HG02870 (cell line): Measurements from ENCODE around the gene AMN.

Experiments
- ATAC-seq: cut with Tn5 transposase; IDR thresholded peaks from one replicate; pipeline ENCODE4 v1.9.1; 2021; ENCODE audit warnings: mild to moderate bottlenecking, moderate library complexity; ENCODE audit not compliant: unreplicated experiment

Gene AMN

DNA sequence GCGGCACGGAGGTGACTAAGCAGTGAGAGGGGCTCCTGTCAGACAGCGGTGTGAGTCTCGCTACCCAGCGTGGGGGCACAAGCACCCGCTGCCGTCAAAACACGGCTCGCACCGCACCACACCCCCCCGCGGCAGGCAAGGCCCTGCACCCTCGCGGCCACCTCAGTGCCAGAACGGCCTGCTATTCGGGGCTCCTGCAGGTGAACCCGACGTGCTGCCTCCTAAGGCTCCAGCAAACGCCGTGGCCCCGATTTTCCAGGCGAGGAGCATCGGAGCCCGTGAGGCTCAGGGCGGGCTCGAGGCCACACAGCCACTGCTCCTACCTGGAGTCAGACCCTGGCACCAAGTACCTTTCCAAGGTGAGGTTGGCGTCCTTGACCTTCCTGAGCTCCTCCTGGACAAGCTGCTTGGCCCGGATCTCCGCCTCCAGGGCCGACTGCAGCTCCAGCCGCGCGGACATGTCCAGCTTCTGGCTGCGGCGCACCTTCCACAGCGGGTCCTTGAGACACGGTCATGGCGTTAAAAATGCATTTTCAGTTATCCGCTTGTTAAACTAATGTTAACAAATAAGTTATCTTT, 41.8 kb downstream of the AMN start:
- ATAC-seq, result no peak

DNA sequence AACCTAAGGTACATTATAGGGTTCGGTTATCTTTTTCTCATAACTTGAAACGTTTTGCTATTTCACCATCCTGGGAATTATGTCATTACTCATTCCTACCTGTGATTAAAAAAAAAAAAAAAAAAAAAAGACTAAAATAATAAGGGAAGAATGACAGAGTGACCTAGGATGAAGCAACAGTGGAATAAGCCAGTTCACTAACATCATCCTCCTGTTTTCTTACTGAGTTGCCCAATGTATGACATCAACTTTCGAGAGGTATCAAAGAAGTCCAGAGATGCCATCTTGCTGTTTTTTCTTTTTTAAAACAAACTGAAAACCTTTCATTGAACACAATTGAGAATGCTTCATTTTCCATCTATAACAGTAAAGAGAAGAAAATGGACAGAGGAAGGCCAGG, 42.8 kb downstream of the AMN start:
- ATAC-seq, result no peak

DNA sequence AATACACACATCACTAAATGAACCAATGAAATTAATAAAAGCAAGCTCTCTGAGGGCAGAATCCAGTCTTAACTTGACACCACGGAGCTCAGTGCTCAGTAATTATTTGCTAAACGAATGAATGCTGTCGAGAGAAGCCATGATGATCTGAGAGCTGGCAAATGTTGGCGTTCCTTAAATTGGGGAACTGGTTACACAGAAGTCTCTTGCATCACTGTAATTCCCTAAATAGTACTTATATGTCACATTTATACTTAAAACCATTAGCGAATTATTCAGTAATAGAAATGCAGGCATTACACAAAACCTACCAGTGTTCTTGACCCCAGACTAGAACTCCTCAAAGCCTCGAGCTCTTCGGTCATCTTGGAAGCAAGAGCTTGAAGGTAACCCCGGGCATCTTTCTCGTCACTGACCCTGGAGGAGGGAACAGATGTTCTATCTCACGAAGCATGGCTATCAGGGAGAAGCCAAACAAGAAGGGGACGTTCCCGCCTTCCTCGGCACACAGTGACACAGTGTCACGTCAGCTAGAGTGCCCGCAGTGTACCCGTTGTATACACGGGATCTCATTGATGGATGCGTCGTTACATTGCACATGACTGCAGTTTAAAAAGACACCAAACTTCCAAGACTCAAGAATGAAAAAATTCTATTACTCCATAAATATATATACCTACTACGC, 43.6 kb downstream of the AMN start:
- ATAC-seq, result no peak

DNA sequence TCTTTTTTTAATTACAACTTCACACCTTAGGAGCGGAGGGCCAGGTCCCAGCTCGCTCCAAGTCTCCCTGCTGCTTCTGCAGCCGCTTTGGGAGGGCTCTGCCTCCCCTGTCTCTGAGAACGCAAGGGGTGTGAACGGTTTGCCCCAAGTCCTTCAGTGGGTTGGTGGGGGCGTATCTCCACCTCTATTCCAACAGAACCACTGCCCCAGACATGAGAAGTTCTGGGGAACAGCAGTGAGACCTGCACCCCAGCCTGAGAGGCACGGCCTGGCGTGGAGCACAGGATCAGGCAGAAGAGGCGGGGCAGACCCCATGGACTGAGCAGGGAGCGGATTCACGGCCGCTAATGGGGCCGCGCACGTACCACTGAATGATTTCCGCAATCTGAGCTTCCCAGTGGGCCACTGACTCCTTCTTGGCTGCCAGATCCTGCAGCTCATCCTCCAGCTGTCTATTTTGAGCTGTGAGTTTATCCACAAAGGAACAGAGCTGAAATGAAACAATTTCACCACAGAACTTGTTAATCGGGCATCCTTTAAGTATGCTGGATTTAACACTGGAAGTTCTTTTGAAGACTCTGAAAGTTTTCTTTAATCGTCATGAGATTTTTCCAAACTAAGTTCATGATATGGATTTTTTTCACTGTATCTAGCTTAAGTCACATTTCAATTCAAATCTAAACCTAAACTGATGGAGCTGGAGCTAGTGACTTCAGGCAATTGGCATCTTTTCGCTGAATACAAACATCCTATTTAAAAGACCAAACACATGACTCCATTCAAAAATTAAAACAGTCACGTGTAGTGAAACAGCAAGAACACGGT, 44.4 kb downstream of the AMN start:
- no peak for ATAC-seq

DNA sequence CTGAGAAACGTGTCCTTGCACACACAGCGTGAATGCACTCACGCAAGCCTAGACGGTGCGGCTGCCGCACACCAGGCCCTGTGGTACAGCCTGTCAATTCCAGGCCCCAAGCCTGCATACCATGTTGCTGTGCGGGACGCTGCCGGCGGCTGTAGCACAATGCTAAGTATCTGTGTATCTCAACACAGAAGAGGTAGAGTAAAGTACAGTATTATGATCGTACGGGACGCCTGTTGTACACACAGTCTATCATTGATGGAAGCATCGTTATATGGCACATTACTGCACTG, 45.0 kb downstream of the AMN start:
- no peak for ATAC-seq

DNA sequence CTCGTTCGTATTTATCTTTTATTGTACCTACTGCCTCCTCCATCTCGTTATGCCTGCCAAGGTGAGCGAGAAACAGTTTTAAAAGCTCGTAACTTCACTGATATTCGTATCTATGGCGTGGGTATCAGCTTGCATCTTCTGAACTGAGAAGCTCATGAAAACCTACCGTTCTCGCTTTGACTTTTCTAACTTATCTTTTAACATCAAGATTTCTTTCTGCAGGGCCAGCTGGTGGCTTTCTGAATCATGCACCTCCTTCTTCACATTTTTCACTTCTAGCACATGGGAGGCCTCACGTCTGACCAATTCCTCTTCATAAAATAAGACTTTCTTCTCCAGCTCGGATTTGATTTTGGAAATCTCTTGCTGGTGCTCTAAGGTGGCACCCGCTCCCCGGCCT, 45.8 kb downstream of the AMN start:
- ATAC-seq, result no peak

DNA sequence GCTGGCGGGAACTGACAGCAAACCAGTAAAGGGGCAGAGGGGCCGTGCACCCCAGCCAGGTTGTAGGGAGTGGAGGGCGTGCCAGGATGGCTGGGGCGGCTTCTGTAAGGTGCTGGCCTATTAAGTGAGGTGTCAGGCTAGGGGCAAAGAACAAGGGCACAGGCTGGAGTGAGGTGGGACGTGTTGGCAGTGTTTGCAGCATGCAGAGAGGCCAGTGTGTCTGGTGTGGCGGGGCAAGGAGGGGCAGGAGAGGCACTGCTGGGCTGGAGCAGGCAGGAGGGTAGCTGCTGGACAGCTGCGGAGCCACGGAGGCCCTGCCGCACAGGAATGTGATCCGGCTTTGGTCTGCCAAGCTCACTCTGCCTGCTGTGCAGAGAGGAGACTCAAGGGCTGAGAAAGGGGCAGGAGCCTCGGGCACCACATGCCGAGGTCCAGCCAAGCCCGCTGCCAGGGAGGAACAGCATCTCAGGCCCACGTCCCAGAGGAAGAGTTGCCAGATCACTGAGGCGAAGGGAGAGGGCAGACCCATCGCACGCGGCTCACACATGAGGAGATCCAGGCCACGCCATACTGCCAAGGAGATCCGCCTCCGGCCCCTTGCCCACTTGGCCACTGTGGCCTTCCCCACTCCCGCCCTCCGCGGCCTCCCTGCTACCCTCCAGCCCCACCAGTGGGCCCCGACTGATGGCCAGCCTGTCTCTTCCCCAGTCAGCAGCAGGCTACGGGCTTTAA, 46.8 kb downstream of the AMN start:
- no peak for ATAC-seq

DNA sequence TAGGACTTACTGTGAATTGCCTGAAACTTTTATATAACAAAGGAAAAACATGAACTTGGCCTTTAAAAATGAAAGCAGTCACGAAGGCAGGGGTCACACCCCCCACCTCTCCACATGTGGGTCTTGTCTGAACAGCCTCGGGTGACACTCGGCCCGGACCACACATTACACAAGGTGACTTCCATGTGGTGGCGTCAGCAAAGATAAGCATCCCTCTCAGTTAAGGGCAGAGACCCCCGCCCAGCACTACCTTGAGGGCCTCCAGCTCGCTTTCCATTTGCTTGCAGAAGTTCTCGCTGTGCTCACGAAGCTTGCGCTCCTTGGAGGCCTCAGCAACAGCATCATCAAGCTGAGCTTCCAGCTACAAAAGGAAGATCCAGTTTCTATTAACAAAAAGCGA, 47.4 kb downstream of the AMN start:
- ATAC-seq, result no peak

DNA sequence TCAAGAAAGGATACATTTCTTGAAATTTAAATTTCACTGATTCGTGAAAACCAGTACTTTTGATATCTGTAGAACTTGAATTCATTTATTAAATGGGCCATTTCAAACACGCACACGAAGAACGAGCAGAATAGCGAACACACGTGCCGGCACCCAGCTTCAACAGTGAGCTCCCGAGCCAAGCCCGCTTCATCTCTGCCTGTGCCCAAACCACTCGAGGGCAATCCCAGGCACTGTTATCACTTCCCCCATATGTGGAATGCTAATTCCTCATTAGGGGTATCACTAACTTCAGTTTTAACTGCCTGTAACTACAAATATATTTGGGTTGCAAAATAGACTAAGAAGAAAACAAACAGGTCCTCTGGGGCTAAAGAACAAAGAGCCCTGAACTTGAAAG, 48.0 kb downstream of the AMN start:
- ATAC-seq, result no peak

DNA sequence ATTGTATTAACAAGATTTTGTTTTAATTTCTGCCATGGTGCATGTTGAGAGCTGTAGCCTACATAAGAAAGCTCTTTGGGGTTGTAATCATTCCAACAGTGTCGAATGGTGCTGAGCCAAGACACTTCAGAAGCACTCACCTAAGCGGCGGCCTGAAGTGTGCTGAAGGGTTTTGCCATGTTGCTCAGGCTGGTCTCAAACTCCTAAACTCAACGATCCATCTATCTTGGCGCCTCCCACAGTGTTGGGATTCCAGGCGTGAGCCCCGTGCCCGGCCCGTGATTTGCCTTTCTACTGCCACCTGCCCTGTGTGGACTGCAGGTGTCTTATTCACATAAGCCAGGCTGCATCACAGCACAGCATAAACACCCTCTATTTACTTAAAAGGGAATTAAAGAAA, 48.9 kb downstream of the AMN start:
- ATAC-seq, result no peak

DNA sequence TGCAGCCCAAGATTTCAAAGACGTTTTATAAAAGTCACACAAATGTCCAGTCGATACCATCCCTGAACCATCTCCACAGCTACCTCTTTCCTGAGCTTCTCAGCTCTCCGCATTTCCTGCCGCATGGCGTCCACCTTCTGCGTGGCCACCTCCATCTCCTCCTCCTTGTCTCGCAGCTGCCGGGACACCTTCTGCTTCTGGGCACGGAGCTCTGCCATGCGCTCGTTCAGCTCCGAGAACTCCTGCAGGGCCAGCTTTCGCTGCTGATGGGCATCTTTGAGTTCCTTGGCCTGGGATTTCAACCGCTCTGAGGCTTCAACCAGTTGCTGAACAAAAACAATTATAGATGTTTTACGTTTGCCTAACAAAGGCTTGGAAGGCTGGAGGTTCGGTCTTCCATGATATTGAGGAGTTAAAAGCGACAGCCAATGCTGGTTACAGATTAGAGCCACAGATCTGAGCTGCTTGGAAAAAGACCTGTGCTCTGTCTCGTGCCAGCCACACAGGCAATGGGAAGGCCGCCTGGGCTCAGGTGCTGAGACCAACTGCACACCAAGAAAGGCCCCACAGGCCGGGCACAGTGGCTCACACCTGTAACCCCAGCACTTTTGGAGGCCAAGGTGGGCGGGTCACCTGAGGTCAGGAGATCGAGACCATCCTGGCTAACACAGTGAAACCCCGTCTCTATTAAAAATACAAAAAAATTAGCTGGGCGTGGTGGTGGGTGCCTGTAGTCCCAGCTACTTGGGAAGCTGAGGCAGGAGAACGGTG, 49.6 kb downstream of the AMN start:
- no peak for ATAC-seq

DNA sequence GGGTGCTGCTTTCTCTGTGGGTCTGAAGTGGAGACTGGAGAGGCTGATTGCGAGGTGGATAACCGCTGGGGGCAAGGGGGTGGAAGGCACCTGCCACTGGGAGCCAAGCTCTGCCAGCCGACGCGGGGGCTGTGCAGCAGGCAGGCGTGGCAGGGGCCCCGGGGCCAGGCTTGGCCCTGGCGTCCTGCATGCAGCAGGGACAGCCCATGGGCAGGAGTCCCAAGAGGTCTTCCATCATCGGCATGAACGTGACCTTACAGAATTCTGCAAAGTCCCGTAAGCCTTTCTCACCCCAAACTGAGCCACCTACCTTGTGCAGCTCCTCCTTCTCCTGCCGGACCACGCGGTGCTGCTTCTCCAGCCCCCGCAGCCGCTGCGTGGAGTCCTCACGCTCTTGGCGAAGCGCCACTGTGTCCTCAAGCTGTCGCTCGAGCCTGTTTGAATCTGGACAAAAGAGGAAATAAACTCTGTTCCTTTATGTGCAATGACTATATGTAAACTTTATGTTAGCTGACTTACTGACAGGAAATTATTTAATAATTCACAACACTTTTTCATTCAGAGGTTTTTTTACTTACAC, 51.3 kb downstream of the AMN start:
- no peak for ATAC-seq

DNA sequence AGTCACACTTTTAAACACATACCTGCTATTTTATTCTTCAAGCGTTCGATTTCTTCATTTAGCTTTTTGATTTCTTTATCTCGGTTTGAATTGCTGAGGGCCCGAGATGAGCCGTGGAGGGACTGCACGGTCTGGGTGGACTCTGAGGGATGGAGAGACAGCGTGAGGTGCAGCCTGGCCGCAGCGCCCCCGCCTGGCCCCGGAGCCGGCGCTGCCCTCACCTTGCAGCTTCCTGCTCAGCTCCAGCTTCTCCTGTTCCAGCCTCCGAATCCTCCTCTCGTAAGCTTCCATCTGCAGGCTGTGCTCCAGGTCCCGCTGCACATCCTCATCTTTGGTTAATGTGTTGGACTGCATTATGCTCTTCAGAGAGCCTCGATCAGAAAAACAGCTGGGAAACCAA, 53.2 kb downstream of the AMN start:
- no peak for ATAC-seq

DNA sequence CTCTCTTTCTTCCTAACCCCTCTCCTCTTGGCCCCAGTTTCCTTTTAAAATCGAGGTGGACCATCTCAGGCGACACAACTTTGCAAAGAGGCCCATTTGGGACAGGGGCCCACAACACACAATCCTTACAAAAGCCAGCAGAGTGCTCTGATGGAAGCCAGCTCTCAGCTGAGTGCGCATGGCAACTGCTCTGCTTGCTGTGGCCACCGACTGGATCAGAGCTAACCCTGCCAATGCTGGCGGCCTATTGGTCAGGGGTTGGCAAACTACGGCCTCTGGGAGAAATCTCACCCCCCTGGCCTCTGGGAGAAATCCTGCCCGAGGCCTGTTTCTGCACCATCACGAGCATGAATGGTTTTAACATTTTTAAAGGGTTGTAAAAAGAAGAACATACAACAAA, 55.0 kb downstream of the AMN start:
- no peak for ATAC-seq

DNA sequence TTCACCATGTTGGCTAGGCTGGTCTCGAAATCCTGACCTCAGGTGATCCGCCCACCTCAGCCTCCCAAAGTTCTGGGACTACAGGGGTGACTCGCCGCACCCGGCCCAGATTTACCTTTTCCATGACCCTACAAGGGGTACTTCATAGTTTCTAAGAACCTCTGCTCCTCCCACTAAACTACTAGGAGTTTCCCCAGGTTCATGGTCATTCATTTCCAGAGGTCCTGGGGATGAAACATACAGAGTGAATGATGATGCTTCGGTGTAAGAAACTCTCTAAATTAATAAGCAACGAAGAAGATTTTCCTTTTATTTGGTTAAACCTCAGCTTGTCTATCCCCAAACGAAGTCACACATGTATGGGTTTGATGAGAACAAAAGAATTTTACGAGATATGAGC, 56.9 kb downstream of the AMN start:
- no peak for ATAC-seq

DNA sequence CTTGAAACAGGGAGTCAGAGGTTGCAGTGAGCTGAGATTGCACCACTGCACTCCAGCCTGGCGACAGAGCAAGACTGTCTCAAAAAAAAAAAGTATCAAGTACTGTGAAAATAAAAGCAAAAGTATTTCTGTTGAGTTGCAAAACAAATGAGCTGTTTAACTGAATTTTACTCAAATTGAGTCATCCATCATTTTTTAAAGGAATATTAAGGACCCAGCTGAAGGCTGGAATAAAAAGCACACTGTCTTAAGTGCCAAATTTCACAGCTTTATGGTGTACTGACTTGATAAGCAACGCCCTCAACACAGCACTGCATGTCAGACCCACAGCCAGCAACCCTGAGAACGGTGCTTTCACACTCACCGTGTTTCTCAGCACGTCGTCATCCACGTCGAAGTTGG, 57.9 kb downstream of the AMN start:
- no peak for ATAC-seq
